MM.1S (cell line): ENCODE results near the gene BRWD1.

Experiments used
- EZH2phosphoT487 ChIP-seq: fragments of 300-600 bp; sonication (generic); IDR thresholded peaks from 2 replicates; pipeline ENCODE4 v1.6.1; 2018; ENCODE audit warnings: antibody characterized with exemption, low read length
- TF ChIP-seq, protein P1 (sequence below): fragments of 300-600 bp; sonication (generic); IDR thresholded peaks from 2 replicates; pipeline ENCODE4 v1.5.1; 2016; ENCODE audit warnings: antibody characterized with exemption, low read length, mixed read lengths

DNA sequence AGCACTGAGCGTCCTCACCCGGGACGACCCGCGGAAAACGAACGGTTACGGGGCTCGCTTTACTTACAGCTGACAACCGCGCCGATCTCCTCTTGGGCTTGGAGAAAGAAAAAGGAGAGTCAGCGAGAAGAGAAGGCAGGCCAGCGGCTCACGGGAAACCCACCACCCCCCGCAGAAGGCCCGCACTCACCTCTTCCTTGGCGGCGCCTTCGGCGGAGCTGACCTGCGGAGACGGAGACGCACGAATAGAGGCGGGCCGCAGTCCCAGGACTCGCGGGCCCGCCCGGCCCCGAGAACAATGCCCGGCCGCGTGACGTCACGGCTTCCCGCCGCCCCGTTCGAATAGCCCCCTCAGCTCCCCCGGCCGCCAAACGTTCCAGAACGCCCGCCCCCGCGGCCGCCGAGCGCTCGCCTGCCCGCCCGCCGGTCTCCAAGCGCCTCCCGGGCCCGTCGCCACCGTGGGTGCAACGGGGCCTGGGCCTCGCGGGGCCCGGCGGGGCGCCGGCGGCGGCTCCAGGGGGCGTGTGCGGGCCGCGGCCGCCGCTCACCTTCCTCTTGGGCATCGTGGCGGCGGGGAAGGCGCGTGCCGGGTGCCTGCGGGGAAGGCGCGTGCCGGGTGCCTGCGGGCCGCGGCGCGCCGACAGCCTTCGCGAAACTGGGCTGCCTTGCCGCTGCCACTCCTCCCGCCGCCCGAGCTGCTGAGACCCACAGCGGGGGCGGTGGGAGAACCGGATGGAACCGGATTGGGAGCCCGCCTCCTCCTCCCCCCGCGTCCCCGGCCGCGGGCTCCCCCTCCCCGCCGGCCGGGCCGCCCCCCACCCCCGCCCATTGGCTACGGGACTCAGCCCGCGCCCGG lies 35.2 kb upstream of the BRWD1 start, which contains the start of gene HMGN1:
- TF ChIP-seq EZH2phosphoT487 = no peak
- TF ChIP-seq, protein P1, sequence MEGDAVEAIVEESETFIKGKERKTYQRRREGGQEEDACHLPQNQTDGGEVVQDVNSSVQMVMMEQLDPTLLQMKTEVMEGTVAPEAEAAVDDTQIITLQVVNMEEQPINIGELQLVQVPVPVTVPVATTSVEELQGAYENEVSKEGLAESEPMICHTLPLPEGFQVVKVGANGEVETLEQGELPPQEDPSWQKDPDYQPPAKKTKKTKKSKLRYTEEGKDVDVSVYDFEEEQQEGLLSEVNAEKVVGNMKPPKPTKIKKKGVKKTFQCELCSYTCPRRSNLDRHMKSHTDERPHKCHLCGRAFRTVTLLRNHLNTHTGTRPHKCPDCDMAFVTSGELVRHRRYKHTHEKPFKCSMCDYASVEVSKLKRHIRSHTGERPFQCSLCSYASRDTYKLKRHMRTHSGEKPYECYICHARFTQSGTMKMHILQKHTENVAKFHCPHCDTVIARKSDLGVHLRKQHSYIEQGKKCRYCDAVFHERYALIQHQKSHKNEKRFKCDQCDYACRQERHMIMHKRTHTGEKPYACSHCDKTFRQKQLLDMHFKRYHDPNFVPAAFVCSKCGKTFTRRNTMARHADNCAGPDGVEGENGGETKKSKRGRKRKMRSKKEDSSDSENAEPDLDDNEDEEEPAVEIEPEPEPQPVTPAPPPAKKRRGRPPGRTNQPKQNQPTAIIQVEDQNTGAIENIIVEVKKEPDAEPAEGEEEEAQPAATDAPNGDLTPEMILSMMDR = no peak
